Medulla oblongata (tissue), 1 donor: ENCODE measurements around the gene ARMH2.
"Not testable (repeated sequence)": the region's sequence is repeated elsewhere in the genome, so short reads cannot be mapped to it uniquely, and the experiment has no call there.

ENCODE experiments used
- DNase-seq: peaks from one replicate; pipeline ENCODE4 v3.0.0-alpha.2; 2015; ENCODE audit errors: extremely low spot score

The ARMH2 gene

DNA sequence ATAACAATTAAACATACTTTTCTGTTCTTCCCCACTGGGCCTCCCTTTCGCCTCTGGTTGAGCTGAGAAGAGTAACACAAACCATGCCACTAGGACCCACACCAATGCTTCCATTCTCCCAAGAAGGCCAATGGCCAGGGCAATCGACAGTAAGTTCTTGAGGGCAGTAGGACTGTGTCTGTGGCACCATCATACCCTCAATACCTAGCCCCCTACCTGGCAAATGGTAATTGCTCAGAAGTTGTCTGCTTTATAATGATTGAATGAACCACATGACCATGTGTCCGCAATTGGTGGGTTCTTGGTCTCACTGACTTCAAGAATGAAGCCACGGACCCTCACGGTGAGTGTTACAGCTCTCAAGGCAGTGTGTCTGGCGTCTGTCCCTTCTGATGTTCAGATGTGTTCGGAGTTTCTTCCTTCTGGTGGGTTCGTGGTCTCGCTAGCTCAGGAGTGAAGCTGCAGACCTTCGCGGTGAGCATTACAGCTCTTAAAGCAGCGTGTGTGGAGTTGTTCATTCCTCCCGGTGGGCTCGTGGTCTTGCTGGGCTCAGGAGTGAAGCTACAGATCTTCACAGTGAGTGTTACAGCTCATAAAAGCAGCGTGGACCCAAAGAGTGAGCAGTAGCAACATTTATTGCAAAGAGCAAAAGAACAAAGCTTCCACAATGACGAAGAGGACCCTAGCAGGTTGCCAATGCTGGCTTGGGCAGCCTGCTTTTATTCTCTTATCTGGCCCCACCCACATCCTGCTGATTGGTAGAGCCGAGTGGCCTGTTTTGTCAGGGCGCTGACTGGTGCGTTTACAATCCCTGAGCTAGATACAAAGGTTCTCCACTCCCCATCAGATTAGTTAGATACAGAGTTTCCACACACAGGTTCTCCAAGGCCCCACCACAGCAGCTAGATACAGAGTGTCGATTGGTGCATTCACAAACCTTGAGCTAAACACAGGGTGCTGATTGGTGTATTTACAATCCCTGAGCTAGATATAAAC lies 33.6 kb downstream of the ARMH2 start:
- DNase-seq = not testable (repeated sequence)

DNA sequence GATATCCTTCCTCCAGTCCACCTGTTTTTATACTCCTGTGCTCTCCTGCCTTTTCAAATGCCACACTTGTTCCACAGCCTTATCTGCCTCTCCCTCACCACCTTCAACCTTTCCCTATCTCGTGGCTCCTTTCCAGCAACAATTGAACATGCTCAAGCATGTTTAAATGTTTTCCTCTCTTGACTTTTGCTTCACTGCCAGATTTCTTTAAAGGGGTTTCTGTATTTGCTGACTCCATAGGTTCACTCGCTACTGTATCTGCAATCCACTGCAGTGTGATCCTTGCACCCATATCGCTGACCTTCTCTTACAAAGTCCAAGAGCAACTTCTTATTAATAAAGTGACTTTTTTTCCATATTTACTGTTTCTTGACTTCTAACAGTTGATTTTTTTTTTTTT lies 35.1 kb downstream of the ARMH2 start:
- DNase-seq = no peak

DNA sequence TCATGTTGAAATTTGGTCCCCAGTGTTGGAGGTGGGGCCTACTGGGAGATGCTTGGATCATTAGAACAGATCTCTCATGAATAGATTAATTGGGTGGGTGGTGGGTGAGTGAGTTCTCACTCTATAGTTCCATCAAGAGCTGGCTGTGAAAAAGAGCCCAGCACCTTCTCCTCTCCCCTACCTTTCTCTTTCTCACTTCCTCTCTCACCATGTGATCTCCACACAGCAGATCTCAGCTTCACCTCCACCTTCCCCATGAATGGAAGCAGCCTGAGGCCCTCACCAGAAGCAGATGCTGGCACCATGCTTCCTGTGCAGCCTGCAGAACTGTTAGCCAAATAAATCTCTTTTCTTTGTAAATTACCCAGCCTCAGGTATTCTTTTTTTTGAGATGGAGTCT lies 36.9 kb downstream of the ARMH2 start:
- DNase-seq = no peak

DNA sequence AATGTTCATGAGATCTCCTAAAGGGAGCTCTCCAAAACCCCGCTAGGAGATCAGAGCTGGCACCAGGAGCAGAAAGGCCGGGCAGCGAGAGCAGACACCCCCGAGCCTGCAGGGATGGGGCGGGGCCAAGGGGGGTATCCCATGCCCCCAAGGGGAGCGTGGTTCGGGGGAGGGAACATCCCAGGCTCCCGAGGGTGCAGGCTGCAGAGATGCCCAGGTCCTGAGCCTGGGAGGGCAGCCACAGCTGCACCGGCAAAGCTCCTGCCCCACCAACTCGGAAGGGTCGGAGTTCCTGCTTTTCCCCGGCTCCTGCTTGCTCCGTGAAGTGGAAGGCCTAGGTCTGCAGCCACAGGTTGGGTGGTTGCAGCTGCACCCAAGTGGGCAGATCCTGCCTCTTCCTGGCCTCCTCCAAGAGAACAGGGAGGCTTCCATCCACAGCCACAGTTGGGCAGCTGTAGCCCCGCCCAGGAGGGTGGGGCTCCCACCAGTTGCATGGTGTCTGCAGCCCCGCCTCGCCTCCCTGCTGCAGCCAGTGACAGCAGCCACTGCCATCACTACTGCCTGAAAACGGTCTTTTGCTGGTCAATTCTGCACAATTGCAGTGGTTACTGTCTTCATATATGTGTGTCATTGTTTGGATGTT lies 37.4 kb downstream of the ARMH2 start:
- no peak for DNase-seq

DNA sequence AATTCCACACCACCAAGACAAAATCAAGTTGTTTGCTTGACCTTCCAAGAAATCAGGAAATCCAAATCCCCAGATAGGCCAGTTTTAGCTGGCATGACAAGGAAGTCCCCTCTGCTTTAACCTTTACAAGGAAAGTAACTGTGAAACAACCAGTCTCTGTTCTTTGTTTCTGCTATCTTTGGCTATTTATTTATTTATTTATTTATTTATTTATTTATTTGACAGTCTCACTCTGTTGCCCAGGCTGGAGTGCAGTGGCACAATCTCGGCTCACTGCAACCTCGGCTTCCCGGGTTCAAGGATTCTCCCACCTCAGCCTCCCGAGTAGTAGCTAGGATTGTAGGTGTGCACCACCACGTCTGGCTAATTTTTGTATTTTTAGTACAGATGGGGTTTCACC lies 38.5 kb downstream of the ARMH2 start:
- no peak for DNase-seq

DNA sequence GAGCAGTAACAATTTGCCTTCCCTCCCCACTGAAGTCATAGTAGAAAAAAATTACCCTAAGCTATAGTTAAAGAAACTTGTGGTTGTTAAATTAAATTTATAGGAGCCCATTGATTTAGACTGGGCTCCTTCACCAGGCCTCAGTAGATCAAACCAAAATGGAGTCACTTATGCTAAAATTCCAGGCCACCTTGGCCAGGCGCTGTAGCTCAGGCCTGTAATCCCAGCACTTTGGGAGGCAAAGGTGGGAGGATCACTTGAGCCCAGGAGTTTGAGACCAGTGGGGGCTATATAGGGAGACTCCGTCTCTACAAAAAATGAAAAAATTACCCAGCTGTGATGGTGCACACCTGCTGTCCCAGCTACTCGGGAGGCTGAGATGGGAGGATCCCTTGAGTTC lies 39.0 kb downstream of the ARMH2 start:
- DNase-seq = no peak

DNA sequence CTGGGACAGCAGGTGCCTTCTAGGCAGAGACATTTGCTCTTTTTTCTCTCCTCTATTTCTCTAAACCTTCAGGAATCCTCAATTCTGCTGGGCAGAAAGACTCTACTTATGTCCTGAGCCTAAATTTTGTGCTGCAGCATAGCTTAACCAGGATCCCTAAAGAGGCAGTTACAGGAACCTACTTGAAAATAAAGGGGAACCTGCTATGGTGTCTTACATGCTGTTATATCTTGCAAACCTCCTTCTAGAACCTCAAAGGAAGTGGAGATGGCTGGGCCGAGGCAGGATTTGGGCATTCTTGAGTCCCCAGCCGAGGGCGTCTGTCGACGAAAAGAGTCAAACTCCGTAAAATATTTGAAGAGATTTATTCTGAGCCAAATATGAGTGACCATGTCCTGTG lies 41.1 kb downstream of the ARMH2 start:
- peak; percentile 26 for DNase-seq

DNA sequence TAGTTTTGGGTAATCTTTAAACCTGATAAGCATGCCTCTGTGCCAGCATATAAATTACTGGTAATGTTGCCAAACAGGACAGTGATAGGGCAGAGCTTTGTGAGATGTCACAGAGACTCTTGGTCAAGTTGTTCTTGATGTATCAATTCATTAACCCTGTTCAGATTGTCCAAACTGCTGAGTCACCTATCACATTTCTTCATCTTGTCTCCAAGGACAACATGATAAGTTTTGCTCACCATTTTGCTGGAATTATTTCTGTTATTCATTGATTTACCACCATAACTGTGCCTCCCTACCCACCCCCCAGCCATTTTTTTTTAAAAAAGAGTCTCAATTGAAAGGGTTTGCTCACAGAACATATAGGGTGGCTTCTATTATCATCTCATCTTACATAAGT lies 43.4 kb downstream of the ARMH2 start:
- DNase-seq = no peak

DNA sequence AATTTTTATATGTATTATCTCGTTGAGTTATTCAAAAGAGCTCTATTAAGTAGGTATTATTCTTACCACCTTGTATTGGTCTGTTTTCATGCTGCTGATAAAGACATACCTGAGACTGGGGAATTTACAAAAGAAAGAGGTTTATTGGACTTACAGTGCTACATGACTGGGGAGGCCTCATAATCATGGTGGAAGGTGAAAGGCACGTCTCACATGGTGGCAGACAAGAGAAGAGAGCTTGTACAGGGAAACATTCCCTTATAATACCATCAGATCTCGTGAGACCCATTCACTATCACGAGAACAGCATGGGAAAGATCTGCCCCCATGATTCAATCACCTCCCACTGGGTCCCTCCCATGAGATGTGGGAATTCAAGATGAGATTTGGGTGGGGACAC lies 44.3 kb downstream of the ARMH2 start:
- not testable (repeated sequence) for DNase-seq

DNA sequence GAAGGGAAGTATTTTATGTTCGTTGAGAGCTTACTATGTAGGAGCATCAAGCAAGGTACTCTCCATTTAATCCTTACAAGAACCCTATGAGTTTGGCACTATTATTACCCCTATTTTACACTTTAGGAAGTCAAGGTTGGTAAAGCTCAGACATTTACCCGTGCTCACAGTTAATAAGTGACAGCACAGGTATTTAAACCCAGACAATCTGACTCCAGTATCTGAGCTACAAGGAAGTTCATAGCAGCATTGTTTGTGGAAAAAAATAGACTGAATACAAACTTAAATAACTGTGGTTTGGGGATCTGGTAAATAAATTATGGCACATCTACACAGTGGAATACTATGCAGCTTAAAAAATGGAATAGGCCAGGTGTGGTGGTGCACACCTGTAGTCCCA lies 45.2 kb downstream of the ARMH2 start:
- no peak for DNase-seq

DNA sequence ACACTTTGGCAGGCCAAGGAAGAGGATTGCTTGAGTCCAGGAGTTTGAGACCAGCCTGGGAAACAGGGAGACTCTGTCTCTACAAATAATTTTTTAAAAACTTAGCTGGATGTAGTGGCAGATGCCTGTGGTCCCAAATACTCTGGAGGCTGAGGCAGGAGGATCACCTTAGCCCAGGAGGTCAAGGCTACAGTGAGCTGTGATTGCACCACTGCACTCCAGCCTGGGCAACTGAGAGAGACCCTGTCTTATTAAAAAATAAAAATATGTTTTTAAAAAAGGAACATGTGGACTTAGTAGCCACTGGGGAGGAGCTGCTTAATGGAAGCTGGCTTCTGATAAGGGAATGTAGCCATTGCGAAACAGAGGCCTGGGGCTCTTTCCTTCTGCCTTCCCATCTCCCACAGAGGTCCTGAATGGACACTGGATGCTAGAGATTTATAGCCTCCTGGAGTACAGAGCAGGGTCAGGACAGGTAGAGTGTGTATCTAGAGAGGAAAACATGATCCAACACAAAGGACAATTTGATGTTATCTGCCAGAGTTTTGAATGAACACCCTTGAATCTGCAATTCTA lies 45.7 kb downstream of the ARMH2 start:
- no peak for DNase-seq

DNA sequence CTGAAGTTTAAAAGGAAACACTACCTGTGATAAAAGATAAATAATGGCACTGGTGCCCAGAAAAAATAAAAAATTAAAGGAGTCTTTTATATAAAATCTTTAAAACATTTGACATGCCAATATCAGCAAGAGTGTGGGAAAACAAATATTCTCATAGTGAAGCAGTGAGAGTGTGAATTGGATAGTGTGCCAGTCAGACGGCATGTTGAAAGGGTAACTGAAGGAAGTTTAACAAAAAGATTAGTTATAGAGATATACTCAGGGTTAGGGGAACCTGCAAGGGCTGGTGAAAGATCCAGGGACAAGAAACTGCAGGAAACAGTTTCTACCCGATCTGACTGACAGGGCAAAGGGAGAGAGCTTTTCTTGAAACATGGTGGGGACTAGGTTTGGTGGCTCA lies 46.2 kb downstream of the ARMH2 start:
- DNase-seq = no peak

DNA sequence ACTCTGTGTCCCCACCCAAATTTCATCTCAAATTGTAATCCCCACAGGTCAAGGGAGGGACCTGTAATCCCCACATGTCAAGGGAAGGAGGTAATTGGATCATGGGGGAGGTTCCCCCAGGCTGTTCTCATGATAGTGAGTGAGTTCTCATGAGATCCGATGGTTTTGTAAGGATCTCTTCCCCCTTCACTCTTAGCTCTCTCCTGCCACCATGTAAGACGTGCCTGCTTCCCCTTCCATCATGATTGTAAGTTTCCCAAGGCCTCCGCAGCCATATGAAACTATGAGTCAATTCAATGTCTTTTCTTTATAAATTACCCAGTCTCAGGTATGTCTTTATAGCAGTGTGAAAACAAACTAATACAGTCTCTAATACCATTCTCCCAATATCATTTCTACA lies 47.8 kb downstream of the ARMH2 start:
- not testable (repeated sequence) for DNase-seq

DNA sequence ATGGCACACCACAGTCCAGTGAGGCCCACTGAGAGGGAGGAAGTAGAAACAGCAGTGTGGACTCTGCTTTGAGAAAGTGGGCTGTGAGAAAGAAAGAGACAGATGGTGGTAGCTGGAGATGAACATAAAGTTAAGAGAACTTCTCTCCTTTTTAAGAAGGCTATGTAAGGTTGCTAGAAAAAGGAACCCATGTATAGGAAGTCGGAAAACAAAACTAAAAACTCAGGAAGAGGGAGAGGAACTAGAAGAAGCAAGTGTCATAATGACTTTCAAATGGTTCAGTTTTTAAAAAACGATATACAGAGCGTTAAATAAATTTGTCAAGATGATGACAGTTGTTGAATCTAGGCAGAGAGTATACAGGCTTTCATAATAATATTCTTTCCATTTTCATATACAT lies 49.4 kb downstream of the ARMH2 start:
- DNase-seq = peak; percentile 45
